ENCODE measurements around the gene SLC25A4. TPM values are rescaled to one million over a fixed set of nuclear protein-coding genes. Genes with fewer than 3 reads are reported as not detected.
A peak's percentile ranks its signal among the peaks of the same experiment; 100 is the strongest.

The SLC25A4 gene
- total and polyA plus RNA-seq, 2 of the 13 experiments (the other 11 are each of a cell fraction or from before 2014, with no cell fraction given): 30.3 to 42.1 TPM

DNA sequence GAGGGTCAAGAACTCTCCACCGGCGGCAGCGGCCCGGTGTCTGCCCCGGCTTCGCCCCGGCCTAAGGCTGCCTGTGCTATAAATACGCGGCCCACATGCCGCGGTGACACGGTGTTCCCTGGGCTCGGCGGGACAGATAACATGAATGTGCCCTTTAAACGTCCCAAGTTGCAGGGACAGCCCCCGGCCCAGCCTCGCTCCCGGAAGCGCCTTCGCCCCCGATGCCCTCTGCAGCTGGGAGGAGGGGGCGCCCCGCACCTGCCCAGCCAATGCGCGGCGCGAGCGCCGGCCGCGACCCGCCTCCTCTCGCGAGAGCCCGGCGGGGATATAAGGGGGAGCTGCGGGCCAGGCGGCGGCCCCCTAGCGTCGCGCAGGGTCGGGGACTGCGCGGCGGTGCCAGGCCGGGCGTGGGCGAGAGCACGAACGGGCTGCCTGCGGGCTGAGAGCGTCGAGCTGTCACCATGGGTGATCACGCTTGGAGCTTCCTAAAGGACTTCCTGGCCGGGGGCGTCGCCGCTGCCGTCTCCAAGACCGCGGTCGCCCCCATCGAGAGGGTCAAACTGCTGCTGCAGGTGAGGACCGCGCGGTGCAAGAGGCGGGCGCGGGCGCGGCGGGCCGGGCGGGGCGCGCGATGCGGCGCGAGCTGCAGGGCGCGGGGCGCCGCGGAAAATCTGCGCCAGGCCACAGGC is at the start of gene SLC25A4 (continued):
- TF ChIP-seq, protein P1, sequence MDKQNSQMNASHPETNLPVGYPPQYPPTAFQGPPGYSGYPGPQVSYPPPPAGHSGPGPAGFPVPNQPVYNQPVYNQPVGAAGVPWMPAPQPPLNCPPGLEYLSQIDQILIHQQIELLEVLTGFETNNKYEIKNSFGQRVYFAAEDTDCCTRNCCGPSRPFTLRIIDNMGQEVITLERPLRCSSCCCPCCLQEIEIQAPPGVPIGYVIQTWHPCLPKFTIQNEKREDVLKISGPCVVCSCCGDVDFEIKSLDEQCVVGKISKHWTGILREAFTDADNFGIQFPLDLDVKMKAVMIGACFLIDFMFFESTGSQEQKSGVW (CRISPR knock-in tag; IDR thresholded peaks at IDR 0.05; ENCODE audit: borderline replicate concordance): no peak
- TF ChIP-seq TBX2 (CRISPR knock-in tag; IDR thresholded peaks at IDR 0.05; ENCODE audit: borderline replicate concordance) (peak; percentile 36; the same call in 1 of the 2 replicates), ZNF720 (CRISPR knock-in tag; IDR thresholded peaks at IDR 0.05) (no peak), ZFP62 (CRISPR knock-in tag; IDR thresholded peaks at IDR 0.05) (no peak), ZNF674 (CRISPR knock-in tag; IDR thresholded peaks at IDR 0.05; ENCODE audit: low read depth) (no peak), ZNF678 (CRISPR knock-in tag; IDR thresholded peaks at IDR 0.05) (no peak), CBFB (CRISPR knock-in tag; IDR thresholded peaks at IDR 0.05) (peak; percentile 80), PLRG1 (conservative IDR thresholded peaks at IDR 0.05) (no peak), THAP11 (CRISPR knock-in tag; IDR thresholded peaks at IDR 0.05) (peak; percentile 86), HNRNPH1 (optimal IDR thresholded peaks at IDR 0.05; ENCODE audit: low read depth, low read length) (no peak), ZSCAN30 (CRISPR knock-in tag; IDR thresholded peaks at IDR 0.05) (no peak), TOPORS (CRISPR knock-in tag; IDR thresholded peaks at IDR 0.05) (peak; percentile 64), ZNF264 (CRISPR knock-in tag; IDR thresholded peaks at IDR 0.05) (peak; percentile 59; the same call in 1 of the 2 replicates), KLF11 (CRISPR knock-in tag; IDR thresholded peaks at IDR 0.05) (no peak)
- TF ChIP-seq, protein P2, sequence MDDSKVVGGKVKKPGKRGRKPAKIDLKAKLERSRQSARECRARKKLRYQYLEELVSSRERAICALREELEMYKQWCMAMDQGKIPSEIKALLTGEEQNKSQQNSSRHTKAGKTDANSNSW (CRISPR knock-in tag; IDR thresholded peaks at IDR 0.05; ENCODE audit: borderline replicate concordance): no peak
- TF ChIP-seq, protein P3, sequence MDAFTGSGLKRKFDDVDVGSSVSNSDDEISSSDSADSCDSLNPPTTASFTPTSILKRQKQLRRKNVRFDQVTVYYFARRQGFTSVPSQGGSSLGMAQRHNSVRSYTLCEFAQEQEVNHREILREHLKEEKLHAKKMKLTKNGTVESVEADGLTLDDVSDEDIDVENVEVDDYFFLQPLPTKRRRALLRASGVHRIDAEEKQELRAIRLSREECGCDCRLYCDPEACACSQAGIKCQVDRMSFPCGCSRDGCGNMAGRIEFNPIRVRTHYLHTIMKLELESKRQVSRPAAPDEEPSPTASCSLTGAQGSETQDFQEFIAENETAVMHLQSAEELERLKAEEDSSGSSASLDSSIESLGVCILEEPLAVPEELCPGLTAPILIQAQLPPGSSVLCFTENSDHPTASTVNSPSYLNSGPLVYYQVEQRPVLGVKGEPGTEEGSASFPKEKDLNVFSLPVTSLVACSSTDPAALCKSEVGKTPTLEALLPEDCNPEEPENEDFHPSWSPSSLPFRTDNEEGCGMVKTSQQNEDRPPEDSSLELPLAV (CRISPR knock-in tag; conservative IDR thresholded peaks at IDR 0.05; ENCODE audit: low read depth): no peak
- TF ChIP-seq, protein P4, sequence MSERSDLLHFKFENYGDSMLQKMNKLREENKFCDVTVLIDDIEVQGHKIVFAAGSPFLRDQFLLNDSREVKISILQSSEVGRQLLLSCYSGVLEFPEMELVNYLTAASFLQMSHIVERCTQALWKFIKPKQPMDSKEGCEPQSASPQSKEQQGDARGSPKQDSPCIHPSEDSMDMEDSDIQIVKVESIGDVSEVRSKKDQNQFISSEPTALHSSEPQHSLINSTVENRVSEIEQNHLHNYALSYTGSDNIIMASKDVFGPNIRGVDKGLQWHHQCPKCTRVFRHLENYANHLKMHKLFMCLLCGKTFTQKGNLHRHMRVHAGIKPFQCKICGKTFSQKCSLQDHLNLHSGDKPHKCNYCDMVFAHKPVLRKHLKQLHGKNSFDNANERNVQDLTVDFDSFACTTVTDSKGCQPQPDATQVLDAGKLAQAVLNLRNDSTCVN (CRISPR knock-in tag; IDR thresholded peaks at IDR 0.05; ENCODE audit: borderline replicate concordance): peak; percentile 57; the same call in 1 of the 2 replicates
- TF ChIP-seq, protein P5, sequence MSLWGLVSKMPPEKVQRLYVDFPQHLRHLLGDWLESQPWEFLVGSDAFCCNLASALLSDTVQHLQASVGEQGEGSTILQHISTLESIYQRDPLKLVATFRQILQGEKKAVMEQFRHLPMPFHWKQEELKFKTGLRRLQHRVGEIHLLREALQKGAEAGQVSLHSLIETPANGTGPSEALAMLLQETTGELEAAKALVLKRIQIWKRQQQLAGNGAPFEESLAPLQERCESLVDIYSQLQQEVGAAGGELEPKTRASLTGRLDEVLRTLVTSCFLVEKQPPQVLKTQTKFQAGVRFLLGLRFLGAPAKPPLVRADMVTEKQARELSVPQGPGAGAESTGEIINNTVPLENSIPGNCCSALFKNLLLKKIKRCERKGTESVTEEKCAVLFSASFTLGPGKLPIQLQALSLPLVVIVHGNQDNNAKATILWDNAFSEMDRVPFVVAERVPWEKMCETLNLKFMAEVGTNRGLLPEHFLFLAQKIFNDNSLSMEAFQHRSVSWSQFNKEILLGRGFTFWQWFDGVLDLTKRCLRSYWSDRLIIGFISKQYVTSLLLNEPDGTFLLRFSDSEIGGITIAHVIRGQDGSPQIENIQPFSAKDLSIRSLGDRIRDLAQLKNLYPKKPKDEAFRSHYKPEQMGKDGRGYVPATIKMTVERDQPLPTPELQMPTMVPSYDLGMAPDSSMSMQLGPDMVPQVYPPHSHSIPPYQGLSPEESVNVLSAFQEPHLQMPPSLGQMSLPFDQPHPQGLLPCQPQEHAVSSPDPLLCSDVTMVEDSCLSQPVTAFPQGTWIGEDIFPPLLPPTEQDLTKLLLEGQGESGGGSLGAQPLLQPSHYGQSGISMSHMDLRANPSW (CRISPR knock-in tag; IDR thresholded peaks at IDR 0.05; ENCODE audit: borderline replicate concordance): no peak
- TF ChIP-seq, protein P6, sequence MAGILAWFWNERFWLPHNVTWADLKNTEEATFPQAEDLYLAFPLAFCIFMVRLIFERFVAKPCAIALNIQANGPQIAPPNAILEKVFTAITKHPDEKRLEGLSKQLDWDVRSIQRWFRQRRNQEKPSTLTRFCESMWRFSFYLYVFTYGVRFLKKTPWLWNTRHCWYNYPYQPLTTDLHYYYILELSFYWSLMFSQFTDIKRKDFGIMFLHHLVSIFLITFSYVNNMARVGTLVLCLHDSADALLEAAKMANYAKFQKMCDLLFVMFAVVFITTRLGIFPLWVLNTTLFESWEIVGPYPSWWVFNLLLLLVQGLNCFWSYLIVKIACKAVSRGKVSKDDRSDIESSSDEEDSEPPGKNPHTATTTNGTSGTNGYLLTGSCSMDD (CRISPR knock-in tag; IDR thresholded peaks at IDR 0.05): no peak
- TF ChIP-seq, protein P7, sequence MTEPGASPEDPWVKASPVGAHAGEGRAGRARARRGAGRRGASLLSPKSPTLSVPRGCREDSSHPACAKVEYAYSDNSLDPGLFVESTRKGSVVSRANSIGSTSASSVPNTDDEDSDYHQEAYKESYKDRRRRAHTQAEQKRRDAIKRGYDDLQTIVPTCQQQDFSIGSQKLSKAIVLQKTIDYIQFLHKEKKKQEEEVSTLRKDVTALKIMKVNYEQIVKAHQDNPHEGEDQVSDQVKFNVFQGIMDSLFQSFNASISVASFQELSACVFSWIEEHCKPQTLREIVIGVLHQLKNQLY (CRISPR knock-in tag; IDR thresholded peaks at IDR 0.05): 0 out of 2 replicates have a peak, but pooled peaks have one; percentile 53
- TF ChIP-seq, protein P8, sequence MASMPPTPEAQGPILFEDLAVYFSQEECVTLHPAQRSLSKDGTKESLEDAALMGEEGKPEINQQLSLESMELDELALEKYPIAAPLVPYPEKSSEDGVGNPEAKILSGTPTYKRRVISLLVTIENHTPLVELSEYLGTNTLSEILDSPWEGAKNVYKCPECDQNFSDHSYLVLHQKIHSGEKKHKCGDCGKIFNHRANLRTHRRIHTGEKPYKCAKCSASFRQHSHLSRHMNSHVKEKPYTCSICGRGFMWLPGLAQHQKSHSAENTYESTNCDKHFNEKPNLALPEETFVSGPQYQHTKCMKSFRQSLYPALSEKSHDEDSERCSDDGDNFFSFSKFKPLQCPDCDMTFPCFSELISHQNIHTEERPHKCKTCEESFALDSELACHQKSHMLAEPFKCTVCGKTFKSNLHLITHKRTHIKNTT (CRISPR knock-in tag; IDR thresholded peaks at IDR 0.05): 0 out of 2 replicates have a peak, but pooled peaks have one; percentile 19
